ENCODE measurements around the gene HOOK2.

GRCh38 chr19:12745166-12745897 is 30.0 kb downstream of the HOOK2 start:
- TF ChIP-seq POLR2A (IDR thresholded peaks at IDR 0.05; ENCODE audit: low read length) (no peak), GATA1 (IDR thresholded peaks at IDR 0.05; ENCODE audit: low read depth, low read length) (no peak)
